ENCODE measurements around the gene PKD2L1. TPM values are rescaled to one million over a fixed set of nuclear protein-coding genes. Genes with fewer than 3 reads are reported as not detected.
A peak's percentile ranks its signal among the peaks of the same experiment; 100 is the strongest.

PKD2L1 gene
- total and polyA plus RNA-seq, 9 of the 15 experiments (the other 6 are each of a cell fraction or from before 2014, with no cell fraction given), result not detected

- no peak for TF ChIP-seq ZNF41 (CRISPR knock-in tag; conservative IDR thresholded peaks at IDR 0.05)
- peak in 1 of 2 experiments; percentile 60; a peak in 1 of 4 replicates for TF ChIP-seq ZNF639 (CRISPR knock-in tag; conservative IDR thresholded peaks at IDR 0.05 in 1 of 2, IDR thresholded peaks at IDR 0.05 in 1 of 2)
- peak; percentile 86 for TF ChIP-seq GABPB1 (CRISPR knock-in tag; IDR thresholded peaks at IDR 0.05)
- TF ChIP-seq SAFB2 (IDR thresholded peaks at IDR 0.05; ENCODE audit: borderline replicate concordance, low read depth, low read length, severe bottlenecking), result no peak
- TF ChIP-seq XRCC5 (IDR thresholded peaks at IDR 0.05; ENCODE audit: low read depth, low read length), result no peak
- TF ChIP-seq CBX3 (IDR thresholded peaks at IDR 0.05; ENCODE audit: borderline replicate concordance in 1 of 2, low read length in 2 of 2), result peak in 1 of 2 experiments; percentile 7; a peak in 1 of 3 replicates
- TF ChIP-seq ZBTB7A (IDR thresholded peaks at IDR 0.05; ENCODE audit: borderline replicate concordance, control insufficient read depth, low read depth, low read length), result 0 out of 2 replicates have a peak, but pooled peaks have one; percentile 8
- no peak for TF ChIP-seq MYBL2 (IDR thresholded peaks at IDR 0.05; ENCODE audit: low read depth)
- TF ChIP-seq MYBL2 (CRISPR knock-in tag; IDR thresholded peaks at IDR 0.05; ENCODE audit: borderline replicate concordance), result no peak
- TF ChIP-seq HDAC1 (IDR thresholded peaks at IDR 0.05), result peak in 1 of 2 experiments; percentile 86; a peak in 2 of 4 replicates
- TF ChIP-seq MAZ (CRISPR knock-in tag; conservative IDR thresholded peaks at IDR 0.05 in 1 of 2, IDR thresholded peaks at IDR 0.05 in 1 of 2), result peak; percentile 28 to 49; a peak in 3 of 4 replicates
- TF ChIP-seq, protein P1, sequence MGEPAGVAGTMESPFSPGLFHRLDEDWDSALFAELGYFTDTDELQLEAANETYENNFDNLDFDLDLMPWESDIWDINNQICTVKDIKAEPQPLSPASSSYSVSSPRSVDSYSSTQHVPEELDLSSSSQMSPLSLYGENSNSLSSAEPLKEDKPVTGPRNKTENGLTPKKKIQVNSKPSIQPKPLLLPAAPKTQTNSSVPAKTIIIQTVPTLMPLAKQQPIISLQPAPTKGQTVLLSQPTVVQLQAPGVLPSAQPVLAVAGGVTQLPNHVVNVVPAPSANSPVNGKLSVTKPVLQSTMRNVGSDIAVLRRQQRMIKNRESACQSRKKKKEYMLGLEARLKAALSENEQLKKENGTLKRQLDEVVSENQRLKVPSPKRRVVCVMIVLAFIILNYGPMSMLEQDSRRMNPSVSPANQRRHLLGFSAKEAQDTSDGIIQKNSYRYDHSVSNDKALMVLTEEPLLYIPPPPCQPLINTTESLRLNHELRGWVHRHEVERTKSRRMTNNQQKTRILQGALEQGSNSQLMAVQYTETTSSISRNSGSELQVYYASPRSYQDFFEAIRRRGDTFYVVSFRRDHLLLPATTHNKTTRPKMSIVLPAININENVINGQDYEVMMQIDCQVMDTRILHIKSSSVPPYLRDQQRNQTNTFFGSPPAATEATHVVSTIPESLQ (CRISPR knock-in tag; IDR thresholded peaks at IDR 0.05), result no peak
- no peak for TF ChIP-seq HNRNPK (IDR thresholded peaks at IDR 0.05; ENCODE audit: low read depth, low read length, poor library complexity, severe bottlenecking)
- TF ChIP-seq AFF1 (IDR thresholded peaks at IDR 0.05; ENCODE audit: low read depth in 1 of 2, partially characterized antibody in 2 of 2), result peak in 1 of 2 experiments; percentile 30
- TF ChIP-seq NFRKB (IDR thresholded peaks at IDR 0.05; ENCODE audit: low read depth), result peak; percentile 68; the same call in 1 of the 2 replicates
- no peak for TF ChIP-seq DACH1 (IDR thresholded peaks at IDR 0.05; ENCODE audit: partially characterized antibody)
- no peak for TF ChIP-seq ZNF121 (CRISPR knock-in tag; conservative IDR thresholded peaks at IDR 0.05)
- TF ChIP-seq FOXP1 (CRISPR knock-in tag; IDR thresholded peaks at IDR 0.05), result peak; percentile 31; the same call in 1 of the 2 replicates
These were observed 43.7 kb downstream of the PKD2L1 start, which contains the start of gene BLOC1S2 (continued) for GRCh38 chr10:100286051-100287033.
